GM21576 (cell line): ENCODE data around the gene SYCP2L.
"Not testable (repeated sequence)": the region's sequence is repeated elsewhere in the genome, so short reads cannot be mapped to it uniquely, and the experiment has no call there.

Experiments
- ATAC-seq: cut with Tn5 transposase; IDR thresholded peaks from one replicate; pipeline ENCODE4 v1.9.1; 2021; ENCODE audit warnings: mild to moderate bottlenecking, moderate library complexity; ENCODE audit not compliant: unreplicated experiment

The SYCP2L gene

GRCh38 chr6:10886691-10887502 lies at the start of gene SYCP2L:
SYCP2L (plus strand) TSS chr6:10887052; CDS start chr6:10887127, 75 bp downstream.
- no peak for ATAC-seq

GRCh38 chr6:10837622-10837994 lies 49.2 kb upstream of the SYCP2L start:
- no peak for ATAC-seq

- peak; percentile 86 for ATAC-seq
These were observed 48.7 kb upstream of the SYCP2L start, which contains the start of gene MAK for GRCh38 chr6:10837995-10838793. MAK (minus strand) TSS chr6:10838539; CDS start chr6:10830648, 7,891 bp downstream.

- peak; percentile 69 for ATAC-seq
These were observed 48.0 kb upstream of the SYCP2L start for GRCh38 chr6:10838794-10839333.

- ATAC-seq: no peak
These were observed 43.3 kb upstream of the SYCP2L start for GRCh38 chr6:10843554-10843953.

GRCh38 chr6:10847684-10848083 lies 39.2 kb upstream of the SYCP2L start:
- ATAC-seq: no peak

- ATAC-seq: no peak
These were observed 37.0 kb upstream of the SYCP2L start for GRCh38 chr6:10849901-10850300.

GRCh38 chr6:10850728-10851127 lies 36.1 kb upstream of the SYCP2L start:
- ATAC-seq: no peak

GRCh38 chr6:10852361-10852960 lies 34.4 kb upstream of the SYCP2L start:
- ATAC-seq: no peak

- ATAC-seq: not testable (repeated sequence)
These were observed 33.0 kb upstream of the SYCP2L start for GRCh38 chr6:10853849-10854300.

- ATAC-seq: no peak
These were observed 31.8 kb upstream of the SYCP2L start for GRCh38 chr6:10854922-10855632.

- ATAC-seq: no peak
These were observed 29.6 kb upstream of the SYCP2L start for GRCh38 chr6:10857259-10857658.

- ATAC-seq: no peak
These were observed 25.8 kb upstream of the SYCP2L start for GRCh38 chr6:10861086-10861485.

- no peak for ATAC-seq
These were observed 24.5 kb upstream of the SYCP2L start for GRCh38 chr6:10862361-10862760.

GRCh38 chr6:10863031-10863430 lies 23.8 kb upstream of the SYCP2L start:
- not testable (repeated sequence) for ATAC-seq

GRCh38 chr6:10866709-10867108 lies 20.1 kb upstream of the SYCP2L start:
- not testable (repeated sequence) for ATAC-seq

- ATAC-seq: no peak
These were observed 18.9 kb upstream of the SYCP2L start for GRCh38 chr6:10867952-10868351.

- ATAC-seq: no peak
These were observed 13.5 kb upstream of the SYCP2L start for GRCh38 chr6:10873374-10873773.

GRCh38 chr6:10874207-10874606 lies 12.6 kb upstream of the SYCP2L start:
- no peak for ATAC-seq

- ATAC-seq: no peak
These were observed 11.8 kb upstream of the SYCP2L start for GRCh38 chr6:10875026-10875425.
